Activated T-helper 17 cell treated with anti-CD3 and anti-CD28 coated beads, Interleukin-2, amount 50 U/mL, for 72 hours (primary cell): ENCODE results near the gene IFNGR1. TPM values are rescaled to one million over a fixed set of nuclear protein-coding genes. Genes with fewer than 3 reads are reported as not detected.

ENCODE experiments used
- ATAC-seq: fragments of 150-1000 bp; cut with Tn5 transposase; replicated peaks from 2 replicates; pipeline ENCODE4 v1.10.0; 2021; ENCODE audit warnings: mild to moderate bottlenecking, moderate library complexity
- H3K27ac Mint-ChIP-seq: one replicate; pipeline ENCODE4 v1.8.0; 2022; ENCODE audit warnings: mixed read lengths
- H3K27me3 Mint-ChIP-seq: one replicate; pipeline ENCODE4 v1.8.0; 2022; ENCODE audit warnings: mixed read lengths
- H3K36me3 Mint-ChIP-seq: one replicate; pipeline ENCODE4 v1.8.0; 2022; ENCODE audit warnings: low read depth, mild to moderate bottlenecking, mixed read lengths
- H3K4me1 Mint-ChIP-seq: one replicate; pipeline ENCODE4 v1.8.0; 2022; ENCODE audit warnings: mixed read lengths
- H3K4me3 Mint-ChIP-seq: one replicate; pipeline ENCODE4 v1.8.0; 2022; ENCODE audit warnings: mild to moderate bottlenecking, mixed read lengths
- H3K9me3 Mint-ChIP-seq: one replicate; pipeline ENCODE4 v1.8.0; 2022; ENCODE audit warnings: mixed read lengths
- total RNA-seq, 2 donors: library from RNA; stranded (reverse); gene quantifications; one replicate each; pipeline ENCODE4 v1.2.3, GENCODE V29; 2022

IFNGR1 gene
- total RNA-seq, 2 donors from 2014 or later, result 20.9 to 26.9 TPM

DNA sequence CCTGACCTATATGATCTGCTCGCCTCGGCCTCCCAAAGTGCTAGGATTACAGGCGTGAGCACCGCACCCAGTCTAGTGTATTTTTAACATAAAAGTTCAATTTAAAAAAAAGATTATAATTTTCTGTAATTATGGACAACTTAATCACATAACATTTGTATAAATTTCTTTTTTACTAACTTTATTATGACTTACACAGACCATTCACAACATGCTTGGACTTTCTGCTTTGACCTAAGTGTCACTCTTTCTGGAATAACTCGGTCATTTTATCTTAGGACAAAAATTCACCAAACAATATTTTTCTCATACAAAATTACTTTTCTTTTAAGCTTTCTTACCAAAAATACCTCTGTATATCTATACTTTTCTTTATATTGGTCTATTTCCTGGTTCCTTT lies 30.3 kb downstream of the IFNGR1 start:
- Mint-ChIP-seq H3K9me3 (peaks cover 9% of the 10 kb centered on the region), H3K4me1 (no peaks in the 10 kb centered on the region), H3K27ac (no peak overlapping the region), H3K27me3 (no peaks in the 10 kb centered on the region), H3K36me3 (no peaks in the 10 kb centered on the region), H3K4me3 (no peak overlapping the region)
- no peak for ATAC-seq

DNA sequence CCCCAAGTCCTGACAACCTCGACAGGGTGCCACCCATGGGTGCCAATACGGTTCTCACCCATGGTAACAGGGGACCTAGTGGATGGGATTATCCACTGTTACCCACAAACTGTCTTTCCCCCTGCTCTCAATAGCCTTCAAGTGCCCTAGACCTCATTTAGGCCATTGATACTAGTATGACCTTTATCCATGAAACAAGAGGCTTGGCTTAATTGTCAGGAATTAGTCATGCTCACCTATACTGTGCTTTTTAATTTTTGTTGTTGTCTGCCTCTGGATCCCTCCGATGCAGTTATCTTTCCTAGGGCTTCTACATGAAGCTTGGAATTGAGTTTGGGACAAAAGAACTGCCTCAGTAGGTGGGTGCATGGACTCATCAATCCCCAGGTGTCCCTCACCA lies 33.9 kb downstream of the IFNGR1 start:
- Mint-ChIP-seq H3K9me3 (peaks cover 9% of the 10 kb centered on the region), H3K27me3 (no peaks in the 10 kb centered on the region), H3K4me3 (no peak overlapping the region), H3K4me1 (no peaks in the 10 kb centered on the region), H3K27ac (no peak overlapping the region), H3K36me3 (no peaks in the 10 kb centered on the region)
- ATAC-seq, result no peak

DNA sequence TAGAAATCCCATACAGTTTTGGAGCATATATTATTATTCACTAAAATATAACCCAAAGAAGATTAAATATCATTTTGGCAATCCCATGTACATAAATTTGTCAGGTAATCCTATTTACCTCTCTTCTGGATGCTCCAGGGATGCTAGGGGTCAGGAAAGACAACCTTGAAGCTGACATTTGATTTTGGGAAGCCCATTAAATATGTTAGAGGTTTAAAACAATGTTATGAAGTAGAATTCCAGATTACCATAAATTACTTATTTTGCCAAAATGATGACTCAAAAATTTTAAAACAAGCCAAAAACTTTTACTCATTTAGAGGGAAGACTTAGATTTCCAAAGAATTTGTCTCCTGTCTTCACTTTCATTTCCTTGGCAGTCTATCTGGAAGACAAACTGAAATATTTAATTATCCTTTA lies 36.5 kb downstream of the IFNGR1 start:
- H3K4me3 Mint-ChIP-seq, result no peak overlapping the region
- no peak for ATAC-seq
- no peaks in the 10 kb centered on the region for H3K36me3 Mint-ChIP-seq
- peaks cover 5% of the 10 kb centered on the region for H3K9me3 Mint-ChIP-seq
- H3K27me3 Mint-ChIP-seq, result peaks cover 6% of the 10 kb centered on the region
- H3K27ac Mint-ChIP-seq, result no peak overlapping the region
- H3K4me1 Mint-ChIP-seq, result no peaks in the 10 kb centered on the region

DNA sequence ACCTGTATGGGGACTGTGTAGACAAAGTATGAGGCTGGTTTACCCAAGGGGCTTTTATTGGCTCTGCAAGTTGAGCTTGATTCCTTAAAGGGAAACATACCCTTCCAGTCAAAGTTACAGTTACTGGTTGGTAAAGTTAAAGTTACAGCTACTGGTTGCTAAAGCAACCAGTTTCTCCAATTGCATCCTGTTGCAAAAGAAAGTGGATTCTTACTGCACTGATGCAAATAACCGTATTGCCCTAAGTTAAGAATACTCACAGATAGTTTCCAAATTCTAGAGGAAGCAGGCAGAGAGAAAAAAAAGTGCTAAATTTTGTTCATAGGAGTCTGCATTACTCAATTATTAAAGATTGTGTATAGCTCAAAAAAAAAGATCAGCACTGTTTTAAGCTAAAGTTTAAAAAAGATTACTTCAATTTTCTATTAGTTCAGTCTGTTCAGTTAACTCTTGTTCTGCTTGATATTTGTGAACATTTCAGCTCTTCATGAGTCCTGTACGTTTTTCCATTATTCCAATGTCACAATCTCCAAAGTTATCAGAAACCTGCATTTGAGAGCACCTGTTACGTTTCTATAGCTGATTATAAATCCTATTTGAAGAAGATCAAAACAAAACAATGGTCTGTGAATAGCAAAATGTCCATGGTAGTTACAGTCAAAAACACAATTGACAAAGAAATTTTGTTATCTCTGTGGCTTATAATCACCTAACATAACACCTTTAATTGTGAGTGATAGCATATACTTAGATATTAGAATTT lies 37.1 kb downstream of the IFNGR1 start:
- peaks cover 9% of the 10 kb centered on the region for H3K27me3 Mint-ChIP-seq
- H3K4me1 Mint-ChIP-seq, result no peaks in the 10 kb centered on the region
- peaks cover 5% of the 10 kb centered on the region for H3K9me3 Mint-ChIP-seq
- no peak overlapping the region for H3K4me3 Mint-ChIP-seq
- no peak overlapping the region for H3K27ac Mint-ChIP-seq
- ATAC-seq, result no peak
- no peaks in the 10 kb centered on the region for H3K36me3 Mint-ChIP-seq

DNA sequence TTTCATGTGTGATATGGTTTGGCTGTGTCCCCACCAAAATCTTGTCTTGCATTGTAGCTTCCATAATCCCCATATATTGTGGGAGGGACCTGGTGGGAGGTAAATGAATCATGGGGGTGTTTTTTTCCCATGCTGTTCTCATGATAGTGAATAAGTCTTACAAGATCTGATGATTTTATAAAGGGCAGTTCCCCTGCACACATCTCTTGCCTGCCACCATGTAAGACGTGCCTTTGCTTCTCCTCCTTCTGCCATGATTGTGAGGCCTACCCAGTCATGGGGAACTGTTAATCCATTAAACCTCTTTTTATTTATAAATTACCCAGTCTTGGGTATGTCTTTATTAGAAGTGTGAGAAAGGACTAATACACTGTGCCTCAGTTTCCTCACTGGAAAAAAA lies 41.6 kb downstream of the IFNGR1 start:
- Mint-ChIP-seq H3K27ac (no peak overlapping the region), H3K4me1 (peaks cover 4% of the 10 kb centered on the region), H3K9me3 (no peaks in the 10 kb centered on the region), H3K4me3 (no peak overlapping the region), H3K27me3 (peaks cover 13% of the 10 kb centered on the region), H3K36me3 (no peaks in the 10 kb centered on the region)
- no peak for ATAC-seq

DNA sequence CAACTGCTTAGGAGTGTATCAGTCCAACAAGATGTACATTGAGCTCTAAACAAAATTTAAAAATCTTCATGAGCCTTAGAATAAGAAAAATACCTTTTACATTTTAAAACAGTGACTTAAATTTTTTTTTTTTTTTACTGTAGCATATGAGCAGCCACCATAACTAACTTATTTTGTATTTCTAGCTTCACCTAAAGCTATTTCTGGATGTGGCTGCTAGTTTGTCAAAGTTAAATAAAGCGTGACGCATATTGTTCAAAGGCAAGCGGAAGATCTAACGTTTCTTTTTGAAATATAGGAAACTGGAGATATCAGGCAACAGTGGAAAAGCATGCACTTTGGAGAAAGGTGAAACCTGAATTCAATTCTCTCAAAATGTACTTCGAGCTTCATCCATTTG lies 42.5 kb downstream of the IFNGR1 start:
- H3K4me1 Mint-ChIP-seq, result peaks cover 4% of the 10 kb centered on the region
- ATAC-seq, result no peak
- H3K27ac Mint-ChIP-seq, result no peak overlapping the region
- no peaks in the 10 kb centered on the region for H3K36me3 Mint-ChIP-seq
- no peak overlapping the region for H3K4me3 Mint-ChIP-seq
- no peaks in the 10 kb centered on the region for H3K9me3 Mint-ChIP-seq
- H3K27me3 Mint-ChIP-seq, result peaks cover 13% of the 10 kb centered on the region

DNA sequence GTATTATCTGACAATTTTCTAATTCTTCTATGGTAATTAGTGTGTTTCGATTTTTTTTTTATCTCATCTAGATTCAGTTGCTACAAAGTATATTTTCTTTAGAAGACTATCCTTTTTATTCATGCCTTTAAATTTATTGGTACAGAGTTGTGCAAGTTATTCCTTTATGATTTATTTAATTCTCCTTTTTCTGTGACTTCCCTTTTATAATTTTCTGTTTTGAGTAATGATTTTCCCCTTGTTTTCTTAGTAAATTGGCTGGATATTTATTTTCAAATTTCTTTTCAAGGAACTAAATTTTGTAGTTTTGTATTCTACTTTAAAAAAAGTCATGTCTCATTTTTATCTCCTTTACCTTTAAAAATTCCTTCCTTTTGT lies 43.3 kb downstream of the IFNGR1 start:
- ATAC-seq, result no peak
- no peak overlapping the region for H3K27ac Mint-ChIP-seq
- no peak overlapping the region for H3K4me3 Mint-ChIP-seq
- no peaks in the 10 kb centered on the region for H3K36me3 Mint-ChIP-seq
- H3K27me3 Mint-ChIP-seq, result peaks cover 13% of the 10 kb centered on the region
- H3K4me1 Mint-ChIP-seq, result peaks cover 8% of the 10 kb centered on the region
- no peaks in the 10 kb centered on the region for H3K9me3 Mint-ChIP-seq

DNA sequence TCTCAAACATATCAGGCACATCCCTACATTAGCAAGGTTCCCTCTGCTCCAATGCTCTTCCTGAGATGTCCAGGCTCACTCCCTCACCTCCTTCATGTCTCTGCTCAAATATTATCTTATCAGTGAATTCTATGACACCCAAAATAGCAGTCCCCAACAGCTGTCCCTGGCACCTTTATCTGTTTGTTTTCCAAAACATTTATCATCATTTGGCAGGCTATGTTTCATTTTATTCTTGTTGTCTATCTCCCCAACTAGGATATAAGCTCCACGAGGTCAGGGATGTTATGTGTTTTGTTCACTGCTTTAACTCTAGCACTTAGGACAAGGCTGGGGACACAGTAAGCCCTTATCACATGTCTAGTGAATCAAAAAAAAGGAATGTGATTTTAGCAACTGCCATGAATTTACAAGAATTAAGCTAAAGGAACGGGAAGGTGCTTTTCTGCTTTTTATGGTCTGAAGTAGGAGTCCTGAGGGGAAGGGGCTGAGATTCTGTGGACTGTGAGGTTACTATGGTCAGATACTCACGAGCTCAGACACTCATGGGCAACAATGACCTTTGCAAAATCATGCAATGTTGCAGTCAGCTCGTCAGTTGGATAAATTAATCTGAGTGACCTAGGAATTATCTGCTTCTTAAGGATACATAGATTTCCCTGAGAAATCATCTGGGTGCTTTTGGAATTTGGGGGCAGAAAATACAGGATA lies 43.9 kb downstream of the IFNGR1 start:
- H3K27me3 Mint-ChIP-seq, result peaks cover 13% of the 10 kb centered on the region
- no peak overlapping the region for H3K4me3 Mint-ChIP-seq
- no peaks in the 10 kb centered on the region for H3K9me3 Mint-ChIP-seq
- no peaks in the 10 kb centered on the region for H3K36me3 Mint-ChIP-seq
- no peak for ATAC-seq
- H3K4me1 Mint-ChIP-seq, result peaks cover 12% of the 10 kb centered on the region
- no peak overlapping the region for H3K27ac Mint-ChIP-seq

DNA sequence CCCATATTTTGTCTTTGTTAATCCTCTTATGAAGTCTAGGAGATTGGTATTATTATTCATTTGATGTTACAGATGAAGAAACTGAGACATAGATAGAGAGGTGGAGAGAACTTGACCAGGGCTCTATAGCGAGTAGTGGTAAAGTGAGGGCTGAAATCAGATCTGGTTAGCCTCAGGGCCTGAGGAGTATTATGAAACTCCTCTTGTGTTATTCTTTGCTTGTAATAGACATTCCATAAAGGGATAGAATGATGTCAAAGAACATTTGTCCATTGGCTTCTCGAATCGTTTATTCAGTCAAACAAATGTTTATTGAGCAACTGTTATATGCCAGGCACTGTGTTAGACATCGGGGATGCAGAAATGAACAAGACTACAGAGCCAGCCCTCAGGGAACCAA lies 45.7 kb downstream of the IFNGR1 start, which contains the start of gene IL22RA2:
TSS of gene IL22RA2 (minus strand) at position 144 of the 400 bp plus-strand sequence. CDS start 11,895 bp downstream, outside the sequence.
- Mint-ChIP-seq H3K4me3 (no peak within 1 kb of the TSS), H3K36me3 (no peaks in the 10 kb centered on the region), H3K4me1 (peaks cover 12% of the 10 kb centered on the region), H3K9me3 (no peaks in the 10 kb centered on the region), H3K27ac (no peak within 1 kb of the TSS), H3K27me3 (peaks cover 8% of the 10 kb centered on the region)
- no peak for ATAC-seq

DNA sequence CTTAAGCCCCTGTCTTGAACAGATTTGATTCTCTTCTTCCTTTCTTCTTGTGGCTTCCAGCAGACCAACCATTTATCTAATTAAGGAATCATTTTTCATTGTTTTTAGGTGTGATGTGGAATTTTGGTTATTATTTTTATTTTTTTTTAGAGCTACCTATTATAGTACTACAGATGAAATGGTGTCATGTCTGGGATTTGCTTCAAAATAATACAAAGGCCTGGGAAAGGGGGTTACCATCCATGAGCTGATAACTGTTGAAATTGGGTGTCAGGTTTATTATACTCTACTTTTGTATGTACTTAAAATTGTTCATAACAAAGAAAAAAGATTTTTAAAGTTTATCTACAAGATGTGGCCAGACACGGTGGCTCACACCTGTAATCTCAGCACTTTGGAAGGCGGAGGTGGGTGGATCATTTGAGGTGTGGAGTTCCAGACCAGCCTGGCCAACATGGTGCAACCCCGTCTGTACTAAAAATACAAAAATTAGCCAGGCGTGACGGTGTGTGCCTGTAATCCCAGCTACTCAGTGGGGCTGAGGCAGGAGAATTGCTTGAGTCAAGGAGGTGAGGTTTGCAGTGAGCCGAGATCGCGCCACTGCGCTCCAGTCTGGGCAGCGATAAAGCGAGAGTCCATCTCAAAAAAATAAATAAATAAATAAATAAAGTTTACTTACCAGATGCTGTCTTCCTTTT lies 46.3 kb downstream of the IFNGR1 start:
- H3K4me3 Mint-ChIP-seq, result no peak overlapping the region
- H3K36me3 Mint-ChIP-seq, result no peaks in the 10 kb centered on the region
- H3K27ac Mint-ChIP-seq, result no peak overlapping the region
- H3K4me1 Mint-ChIP-seq, result peaks cover 12% of the 10 kb centered on the region
- ATAC-seq, result no peak
- H3K9me3 Mint-ChIP-seq, result no peaks in the 10 kb centered on the region
- H3K27me3 Mint-ChIP-seq, result peaks cover 8% of the 10 kb centered on the region

DNA sequence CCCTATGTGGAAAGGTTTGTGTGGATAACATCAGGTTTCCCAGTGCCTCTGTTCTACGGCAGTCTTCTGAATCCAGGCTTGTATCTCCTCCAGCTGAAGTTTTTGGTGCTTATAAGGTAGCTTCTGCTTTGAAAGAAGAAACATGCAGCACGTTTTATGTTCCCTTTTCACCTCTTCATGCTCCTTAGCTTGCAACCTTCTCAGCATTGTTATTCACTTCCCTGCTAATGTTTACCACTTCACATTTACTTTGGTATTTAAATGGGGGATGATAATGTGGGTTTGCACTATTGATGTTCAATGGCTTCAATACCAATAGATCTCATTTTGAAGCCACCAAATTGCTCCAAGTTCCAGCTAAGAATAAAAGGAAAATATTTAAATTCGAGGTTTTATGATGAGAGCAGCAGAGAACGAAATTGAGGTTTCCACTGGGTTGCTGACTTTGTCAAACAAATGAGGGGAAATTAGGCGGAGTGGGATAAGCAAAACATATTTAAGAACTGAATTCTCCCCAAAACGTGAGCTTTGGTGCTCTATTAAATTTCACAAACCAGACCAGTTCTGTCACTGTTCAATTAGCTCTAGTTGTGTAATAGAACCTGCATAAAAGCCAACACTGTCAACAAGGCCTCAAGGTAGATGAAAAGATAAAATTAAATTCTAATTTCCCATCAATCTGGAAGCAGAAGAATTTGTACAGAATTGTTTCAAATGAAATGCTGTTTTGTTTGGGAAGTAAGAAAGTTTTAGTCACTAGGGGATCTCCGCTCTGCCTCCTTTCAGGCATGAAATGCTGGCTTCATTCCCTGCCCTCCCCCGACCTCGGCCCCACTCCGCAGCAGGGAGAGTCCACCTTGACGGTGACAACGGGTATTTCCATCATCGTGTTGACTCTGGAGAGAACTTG lies 47.1 kb downstream of the IFNGR1 start:
- Mint-ChIP-seq H3K4me1 (peaks cover 19% of the 10 kb centered on the region), H3K27me3 (peaks cover 4% of the 10 kb centered on the region), H3K27ac (no peak overlapping the region), H3K36me3 (no peaks in the 10 kb centered on the region), H3K4me3 (no peak overlapping the region), H3K9me3 (no peaks in the 10 kb centered on the region)
- no peak for ATAC-seq

DNA sequence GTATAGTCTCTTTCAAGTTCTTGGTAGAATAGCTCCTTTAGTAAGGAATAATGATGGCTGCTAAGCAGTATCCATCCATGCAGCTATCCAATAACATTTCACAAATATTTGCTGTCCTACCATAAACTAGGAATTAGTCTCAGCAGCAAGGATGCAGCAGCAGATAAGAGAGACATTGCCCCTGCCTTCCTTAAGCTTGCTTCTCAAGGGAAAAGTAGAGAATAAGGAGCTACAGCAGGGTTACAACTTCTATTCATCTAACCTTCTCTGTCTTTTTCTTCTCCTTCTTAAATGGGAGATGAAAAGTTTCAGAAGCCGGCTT lies 48.2 kb downstream of the IFNGR1 start:
- H3K9me3 Mint-ChIP-seq, result no peaks in the 10 kb centered on the region
- peaks cover 25% of the 10 kb centered on the region for H3K4me1 Mint-ChIP-seq
- peaks cover 7% of the 10 kb centered on the region for H3K27me3 Mint-ChIP-seq
- no peak for ATAC-seq
- no peak overlapping the region for H3K4me3 Mint-ChIP-seq
- H3K27ac Mint-ChIP-seq, result no peak overlapping the region
- no peaks in the 10 kb centered on the region for H3K36me3 Mint-ChIP-seq

DNA sequence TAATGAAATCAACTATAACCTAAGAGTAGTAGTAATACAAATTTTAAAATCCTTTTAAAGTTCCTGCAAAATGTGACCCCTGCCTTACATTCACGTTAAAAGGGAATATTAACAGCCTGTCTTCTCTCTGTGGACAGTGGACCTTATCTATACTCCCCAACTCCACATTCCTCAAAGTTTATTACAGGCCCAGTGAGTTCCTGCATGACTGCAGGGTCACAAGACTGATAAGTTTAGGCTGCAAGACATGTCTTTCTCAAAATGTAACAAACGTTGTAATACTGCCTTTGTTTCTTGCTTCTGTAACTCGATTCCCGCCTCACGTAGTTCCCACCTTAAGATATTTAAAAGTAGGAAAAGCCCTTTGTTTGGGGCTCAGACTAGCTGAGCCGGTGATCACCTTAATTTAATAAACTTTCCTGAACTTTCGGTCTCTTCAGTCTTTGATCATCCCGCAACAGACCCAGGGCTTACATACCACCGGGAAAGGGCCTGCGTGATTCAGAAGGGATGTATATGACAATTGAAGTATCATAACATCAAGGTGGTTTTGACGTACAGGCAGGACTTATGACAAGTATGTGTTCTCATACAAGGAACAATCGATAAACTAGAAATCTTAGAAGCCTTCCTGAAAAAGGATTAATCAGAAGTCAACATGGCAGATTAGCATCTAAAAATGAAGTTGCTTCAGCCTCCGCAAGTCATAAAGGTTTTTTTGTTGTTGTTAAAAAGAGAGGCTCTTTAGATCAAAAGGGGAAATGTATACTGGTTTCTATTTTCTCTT lies 48.7 kb downstream of the IFNGR1 start:
- no peaks in the 10 kb centered on the region for H3K36me3 Mint-ChIP-seq
- H3K9me3 Mint-ChIP-seq, result no peaks in the 10 kb centered on the region
- peaks cover 7% of the 10 kb centered on the region for H3K27me3 Mint-ChIP-seq
- peaks cover 28% of the 10 kb centered on the region for H3K4me1 Mint-ChIP-seq
- H3K27ac Mint-ChIP-seq, result no peak overlapping the region
- H3K4me3 Mint-ChIP-seq, result no peak overlapping the region
- ATAC-seq, result no peak
